Hepatocyte (in vitro differentiated cells): Measurements from ENCODE around the gene MYCBPAP.

ENCODE experiments used
- CTCF ChIP-seq: fragments of 200-600 bp; sonication (generic); IDR thresholded peaks from 2 replicates; pipeline ENCODE4 v1.5.1; 2016; ENCODE audit warnings: antibody characterized with exemption, mild to moderate bottlenecking; ENCODE audit not compliant: poor library complexity
- EZH2 ChIP-seq: fragments of 200-600 bp; sonication (generic); IDR thresholded peaks from 2 replicates; pipeline ENCODE4 v1.6.1; 2016; ENCODE audit warnings: antibody characterized with exemption, mild to moderate bottlenecking, borderline replicate concordance

- TF ChIP-seq CTCF (no peak), EZH2 (no peak)
Measured at GRCh38 chr17:50544516-50544915, 36.3 kb downstream of the MYCBPAP start.
